ENCODE data around the gene DUSP28. TPM values are rescaled to one million over a fixed set of nuclear protein-coding genes. Genes with fewer than 3 reads are reported as not detected.

The DUSP28 gene
- total RNA-seq, 1 experiment from 2014 or later: 10.7 TPM

DNA sequence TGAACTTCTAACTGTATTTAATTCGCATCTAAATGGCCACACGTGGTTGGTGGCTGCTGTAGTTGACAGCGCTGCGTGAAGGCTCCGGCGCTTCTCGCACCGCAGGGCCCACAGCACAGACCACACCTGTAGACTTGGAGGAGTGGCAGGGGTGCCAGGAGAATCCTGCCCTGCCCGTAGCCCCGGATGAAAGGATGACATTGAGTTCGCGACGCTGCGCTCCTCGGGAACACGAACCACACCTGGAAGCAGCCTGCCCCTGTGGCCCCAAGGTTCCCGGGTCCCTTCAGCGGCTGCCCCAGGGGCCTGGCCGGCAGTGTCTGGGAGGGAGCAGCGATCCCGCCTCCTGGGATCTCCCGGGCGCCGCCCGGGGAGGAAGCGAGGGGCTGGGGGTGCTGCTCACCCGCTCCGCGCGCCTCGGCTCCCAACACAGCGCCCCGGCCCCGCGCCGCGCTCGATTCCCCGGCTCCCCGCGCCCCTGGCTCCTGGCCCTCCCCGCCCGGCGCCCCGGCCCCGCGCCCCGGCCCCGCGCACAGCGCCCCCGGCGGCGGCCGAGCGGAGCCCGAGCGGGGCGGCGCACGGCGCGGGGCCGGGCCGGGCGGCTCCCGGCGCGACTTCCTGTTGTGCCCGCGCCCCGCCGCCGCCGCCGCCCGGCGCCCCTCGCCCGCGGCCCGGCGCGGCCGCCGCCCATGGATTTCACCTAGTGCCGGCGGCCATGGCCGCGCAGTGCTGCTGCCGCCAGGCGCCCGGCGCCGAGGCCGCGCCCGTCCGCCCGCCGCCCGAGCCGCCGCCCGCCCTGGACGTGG, 7.9 kb downstream of the DUSP28 start, which contains the start of gene RNPEPL1:
TSS of gene RNPEPL1 (plus strand) at position 613 of the 806 bp plus-strand sequence. CDS start at position 716, 103 bp downstream.
- ChIA-PET POLR2A (interaction anchor here (0.9 kb wide), 1 partner anchor 7 kb away, joined by 15 read pairs; no protein-coding TSS in a partner anchor), CTCF (no interaction called here)
- ATAC-seq (peak; percentile 73), DNase-seq (ENCODE audit: low read depth, low spot score) (no peak)
- Histone ChIP-seq H3K9me3 (ENCODE audit: control insufficient read depth, insufficient read depth, low read depth, low read length) (no peaks in the 10 kb centered on the region), H3K4me1 (ENCODE audit: control insufficient read depth, insufficient read depth, low read length) (peaks cover 34% of the 10 kb centered on the region), H3K36me3 (ENCODE audit: control insufficient read depth, insufficient read depth, low read length) (no peaks in the 10 kb centered on the region), H3K27ac (ENCODE audit: low read length) (peak within 1 kb of the TSS; percentile 86), H3K4me3 (ENCODE audit: low read depth in 2 of 2, low read length in 2 of 2) (peak within 1 kb of the TSS; percentile 66 to 68), H3K27me3 (ENCODE audit: control insufficient read depth, insufficient read depth, low read length) (no peaks in the 10 kb centered on the region)
- BruUV-seq (replicated peaks): no TSS peak
- intact Hi-C loops (cut with micrococcal nuclease; ENCODE audit: unreplicated experiment) (no loop called here), in situ Hi-C loops (cut with HindIII; ENCODE audit: low pct_unique_long_range_greater_than_20kb, low sequenced_read_pairs) (no loop called here)
- no peak for TF ChIP-seq POLR2AphosphoS5 (IDR thresholded peaks at IDR 0.05; ENCODE audit: low read depth, low read length)
- peak; percentile 67; the same call in 1 of the 2 replicates for TF ChIP-seq SIN3A (IDR thresholded peaks at IDR 0.05; ENCODE audit: borderline replicate concordance, insufficient read depth, low read depth, low read length)

DNA sequence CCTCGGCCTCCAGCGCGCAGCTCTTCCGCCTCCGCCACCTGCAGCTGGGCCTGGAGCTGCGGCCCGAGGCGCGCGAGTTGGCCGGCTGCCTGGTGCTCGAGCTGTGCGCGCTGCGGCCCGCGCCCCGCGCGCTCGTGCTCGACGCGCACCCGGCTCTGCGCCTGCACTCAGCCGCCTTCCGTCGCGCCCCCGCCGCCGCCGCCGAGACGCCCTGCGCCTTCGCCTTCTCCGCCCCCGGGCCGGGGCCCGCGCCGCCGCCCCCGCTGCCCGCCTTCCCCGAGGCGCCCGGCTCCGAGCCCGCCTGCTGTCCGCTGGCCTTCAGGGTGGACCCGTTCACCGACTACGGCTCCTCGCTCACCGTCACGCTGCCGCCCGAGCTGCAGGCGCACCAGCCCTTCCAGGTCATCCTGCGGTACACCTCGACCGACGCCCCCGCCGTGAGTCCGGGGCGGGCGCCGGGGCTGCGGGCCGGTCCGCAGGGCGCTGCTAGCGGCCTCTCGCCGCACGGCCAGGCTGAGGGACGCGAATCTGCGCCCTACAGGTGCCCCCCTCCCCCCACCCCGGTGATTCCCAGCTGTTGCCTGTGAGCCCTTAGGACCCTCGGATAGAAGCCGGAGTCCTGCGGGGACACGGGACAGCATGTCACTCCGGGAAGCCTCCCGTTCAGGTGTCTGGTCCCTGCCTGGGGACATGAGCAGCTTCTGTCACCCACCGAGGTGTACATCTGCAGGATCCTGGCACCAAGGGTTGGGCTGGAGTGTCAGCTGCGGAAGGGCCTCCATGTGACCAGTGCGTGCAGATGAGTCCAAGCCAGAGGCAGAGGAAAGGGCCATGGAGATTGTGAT, 8.7 kb downstream of the DUSP28 start:
- H3K36me3 ChIP-seq (ENCODE audit: control insufficient read depth, insufficient read depth, low read length): no peaks in the 10 kb centered on the region
- in situ Hi-C loops (cut with HindIII; ENCODE audit: low pct_unique_long_range_greater_than_20kb, low sequenced_read_pairs) (no loop called here), intact Hi-C loops (cut with micrococcal nuclease; ENCODE audit: unreplicated experiment) (no loop called here)
- H3K27ac ChIP-seq (ENCODE audit: low read length): peak overlapping the region; percentile 75
- no peaks in the 10 kb centered on the region for H3K27me3 ChIP-seq (ENCODE audit: control insufficient read depth, insufficient read depth, low read length)
- BruUV-seq (replicated peaks): no TSS peak
- H3K4me1 ChIP-seq (ENCODE audit: control insufficient read depth, insufficient read depth, low read length): peaks cover 34% of the 10 kb centered on the region
- CTCF ChIA-PET: no interaction called here
- no peak for DNase-seq (ENCODE audit: low read depth, low spot score)
- TF ChIP-seq, protein P1, sequence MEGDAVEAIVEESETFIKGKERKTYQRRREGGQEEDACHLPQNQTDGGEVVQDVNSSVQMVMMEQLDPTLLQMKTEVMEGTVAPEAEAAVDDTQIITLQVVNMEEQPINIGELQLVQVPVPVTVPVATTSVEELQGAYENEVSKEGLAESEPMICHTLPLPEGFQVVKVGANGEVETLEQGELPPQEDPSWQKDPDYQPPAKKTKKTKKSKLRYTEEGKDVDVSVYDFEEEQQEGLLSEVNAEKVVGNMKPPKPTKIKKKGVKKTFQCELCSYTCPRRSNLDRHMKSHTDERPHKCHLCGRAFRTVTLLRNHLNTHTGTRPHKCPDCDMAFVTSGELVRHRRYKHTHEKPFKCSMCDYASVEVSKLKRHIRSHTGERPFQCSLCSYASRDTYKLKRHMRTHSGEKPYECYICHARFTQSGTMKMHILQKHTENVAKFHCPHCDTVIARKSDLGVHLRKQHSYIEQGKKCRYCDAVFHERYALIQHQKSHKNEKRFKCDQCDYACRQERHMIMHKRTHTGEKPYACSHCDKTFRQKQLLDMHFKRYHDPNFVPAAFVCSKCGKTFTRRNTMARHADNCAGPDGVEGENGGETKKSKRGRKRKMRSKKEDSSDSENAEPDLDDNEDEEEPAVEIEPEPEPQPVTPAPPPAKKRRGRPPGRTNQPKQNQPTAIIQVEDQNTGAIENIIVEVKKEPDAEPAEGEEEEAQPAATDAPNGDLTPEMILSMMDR (IDR thresholded peaks at IDR 0.05): no peak
- no peak for TF ChIP-seq TCF7L2 (IDR thresholded peaks at IDR 0.05; ENCODE audit: low read depth, low read length)
- TF ChIP-seq, protein P2, sequence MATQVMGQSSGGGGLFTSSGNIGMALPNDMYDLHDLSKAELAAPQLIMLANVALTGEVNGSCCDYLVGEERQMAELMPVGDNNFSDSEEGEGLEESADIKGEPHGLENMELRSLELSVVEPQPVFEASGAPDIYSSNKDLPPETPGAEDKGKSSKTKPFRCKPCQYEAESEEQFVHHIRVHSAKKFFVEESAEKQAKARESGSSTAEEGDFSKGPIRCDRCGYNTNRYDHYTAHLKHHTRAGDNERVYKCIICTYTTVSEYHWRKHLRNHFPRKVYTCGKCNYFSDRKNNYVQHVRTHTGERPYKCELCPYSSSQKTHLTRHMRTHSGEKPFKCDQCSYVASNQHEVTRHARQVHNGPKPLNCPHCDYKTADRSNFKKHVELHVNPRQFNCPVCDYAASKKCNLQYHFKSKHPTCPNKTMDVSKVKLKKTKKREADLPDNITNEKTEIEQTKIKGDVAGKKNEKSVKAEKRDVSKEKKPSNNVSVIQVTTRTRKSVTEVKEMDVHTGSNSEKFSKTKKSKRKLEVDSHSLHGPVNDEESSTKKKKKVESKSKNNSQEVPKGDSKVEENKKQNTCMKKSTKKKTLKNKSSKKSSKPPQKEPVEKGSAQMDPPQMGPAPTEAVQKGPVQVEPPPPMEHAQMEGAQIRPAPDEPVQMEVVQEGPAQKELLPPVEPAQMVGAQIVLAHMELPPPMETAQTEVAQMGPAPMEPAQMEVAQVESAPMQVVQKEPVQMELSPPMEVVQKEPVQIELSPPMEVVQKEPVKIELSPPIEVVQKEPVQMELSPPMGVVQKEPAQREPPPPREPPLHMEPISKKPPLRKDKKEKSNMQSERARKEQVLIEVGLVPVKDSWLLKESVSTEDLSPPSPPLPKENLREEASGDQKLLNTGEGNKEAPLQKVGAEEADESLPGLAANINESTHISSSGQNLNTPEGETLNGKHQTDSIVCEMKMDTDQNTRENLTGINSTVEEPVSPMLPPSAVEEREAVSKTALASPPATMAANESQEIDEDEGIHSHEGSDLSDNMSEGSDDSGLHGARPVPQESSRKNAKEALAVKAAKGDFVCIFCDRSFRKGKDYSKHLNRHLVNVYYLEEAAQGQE (IDR thresholded peaks at IDR 0.05; ENCODE audit: insufficient read depth in 1 of 2, low read depth in 2 of 2, low read length in 1 of 2): no peak
- TF ChIP-seq SIN3A (IDR thresholded peaks at IDR 0.05; ENCODE audit: borderline replicate concordance, insufficient read depth, low read depth, low read length): no peak
- no peak for TF ChIP-seq POLR2AphosphoS5 (IDR thresholded peaks at IDR 0.05; ENCODE audit: low read depth, low read length)
- peak overlapping the region; percentile 66 to 68 for H3K4me3 ChIP-seq (ENCODE audit: low read depth in 2 of 2, low read length in 2 of 2)
- POLR2A ChIA-PET: interaction anchor here (0.9 kb wide), 1 partner anchor 8 kb away, joined by 15 read pairs; no protein-coding TSS in a partner anchor
- no peaks in the 10 kb centered on the region for H3K9me3 ChIP-seq (ENCODE audit: control insufficient read depth, insufficient read depth, low read depth, low read length)
- peak; percentile 33 for ATAC-seq

Data from Panc1 (cell line).